HG03103 (cell line): ENCODE data around the gene SPAG7.

Experiments
- ATAC-seq: cut with Tn5 transposase; IDR thresholded peaks from one replicate; pipeline ENCODE4 v1.9.1; 2021; ENCODE audit warnings: low read depth; ENCODE audit not compliant: unreplicated experiment

SPAG7 gene

DNA sequence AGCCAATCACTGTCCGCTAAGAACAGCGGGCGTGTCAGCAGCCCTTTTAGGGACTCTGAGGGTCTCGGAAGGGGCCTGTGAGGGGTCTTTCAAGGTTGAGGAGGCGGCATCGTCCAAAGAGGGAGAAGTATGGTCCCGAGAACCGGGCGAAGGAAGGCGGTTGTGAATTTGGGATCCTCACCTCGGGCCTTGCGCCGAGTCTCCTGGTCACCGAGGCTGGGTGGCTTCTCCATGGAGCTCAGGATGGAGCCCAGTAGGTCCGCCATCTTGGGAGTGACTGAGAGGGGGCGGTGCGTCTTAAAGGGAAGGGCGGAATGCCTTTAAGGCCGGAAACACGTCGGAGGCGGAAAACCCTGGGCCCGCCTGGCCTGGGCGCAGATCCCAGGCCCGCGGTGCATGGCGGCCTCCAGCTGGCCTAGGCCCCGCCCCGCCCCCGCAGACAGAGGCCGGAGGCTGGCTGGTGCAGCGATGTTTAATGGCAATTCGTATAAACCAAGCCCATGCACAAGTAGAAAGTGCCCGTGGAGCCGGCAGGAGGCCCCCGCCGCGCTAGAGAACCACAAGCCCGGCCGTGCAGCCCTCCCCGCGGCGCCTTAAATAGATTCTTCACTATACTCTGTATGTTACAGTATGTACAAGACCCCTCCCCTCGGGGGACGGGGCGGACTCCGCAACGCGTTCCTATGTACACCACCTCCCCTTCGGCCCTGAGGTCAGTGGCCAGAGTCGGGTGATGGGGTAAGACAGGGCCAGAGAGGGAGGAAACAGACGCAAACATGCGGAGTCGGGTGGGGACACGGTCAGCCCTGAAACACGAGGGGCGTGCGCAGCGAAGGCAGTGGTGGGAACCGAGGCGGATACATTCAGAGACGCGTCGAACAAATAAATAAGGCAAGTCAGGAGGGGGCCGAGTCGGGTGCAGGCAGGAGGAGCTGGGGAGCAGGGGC is at the start of gene SPAG7:
Gene SPAG7 (minus strand): TSS at position 279 of the 947 bp plus-strand sequence. CDS start 13 bp downstream, at position 266.
- peak; percentile 48 for ATAC-seq

DNA sequence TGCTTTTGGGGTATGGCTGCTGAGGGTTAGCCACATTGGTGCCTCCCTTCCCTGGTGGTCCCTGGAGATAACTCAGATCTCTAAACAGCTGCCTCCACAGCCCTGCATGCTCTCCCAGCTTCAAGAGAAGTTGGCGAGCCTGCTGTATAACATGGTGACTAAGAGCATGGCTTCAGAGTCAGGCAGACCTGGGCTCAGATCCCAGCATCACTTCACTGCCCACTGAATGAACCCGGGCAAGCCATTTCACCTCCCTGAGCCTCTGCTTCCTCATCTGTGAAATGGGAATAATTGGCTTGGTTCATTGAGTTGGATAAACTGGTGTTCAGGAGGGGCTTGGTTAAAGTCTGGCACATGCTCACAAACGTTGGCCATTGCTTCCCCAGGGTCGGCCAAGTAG is 46.7 kb upstream of the SPAG7 start:
- ATAC-seq, result no peak

DNA sequence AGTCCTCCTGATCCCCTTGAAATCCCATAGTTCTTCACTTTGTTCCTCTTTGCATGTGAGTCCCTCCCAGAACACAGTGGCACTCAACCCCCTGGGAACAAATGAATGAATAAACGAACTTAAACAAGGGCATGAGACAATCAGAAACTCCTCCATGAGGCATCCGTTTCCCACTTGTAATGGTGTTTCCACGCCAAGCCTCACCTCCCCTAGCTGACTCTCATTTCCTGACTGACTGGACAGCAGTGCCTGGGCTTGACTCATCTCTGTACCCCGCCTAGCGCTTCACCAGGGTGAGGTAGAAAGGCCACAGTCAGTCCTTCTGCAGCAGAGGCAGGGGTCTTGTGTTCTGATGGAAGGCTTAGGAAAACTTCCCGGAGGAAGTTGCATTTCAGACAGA is 44.3 kb upstream of the SPAG7 start:
- no peak for ATAC-seq

GRCh38 chr17:5003214-5003867 is 35.7 kb upstream of the SPAG7 start:
- no peak for ATAC-seq

GRCh38 chr17:5002121-5002788 is 34.6 kb upstream of the SPAG7 start:
- no peak for ATAC-seq

- ATAC-seq, result no peak
Measured at GRCh38 chr17:5000237-5000639, 32.6 kb upstream of the SPAG7 start.

GRCh38 chr17:4999430-5000093 is 31.9 kb upstream of the SPAG7 start:
- ATAC-seq, result no peak

DNA sequence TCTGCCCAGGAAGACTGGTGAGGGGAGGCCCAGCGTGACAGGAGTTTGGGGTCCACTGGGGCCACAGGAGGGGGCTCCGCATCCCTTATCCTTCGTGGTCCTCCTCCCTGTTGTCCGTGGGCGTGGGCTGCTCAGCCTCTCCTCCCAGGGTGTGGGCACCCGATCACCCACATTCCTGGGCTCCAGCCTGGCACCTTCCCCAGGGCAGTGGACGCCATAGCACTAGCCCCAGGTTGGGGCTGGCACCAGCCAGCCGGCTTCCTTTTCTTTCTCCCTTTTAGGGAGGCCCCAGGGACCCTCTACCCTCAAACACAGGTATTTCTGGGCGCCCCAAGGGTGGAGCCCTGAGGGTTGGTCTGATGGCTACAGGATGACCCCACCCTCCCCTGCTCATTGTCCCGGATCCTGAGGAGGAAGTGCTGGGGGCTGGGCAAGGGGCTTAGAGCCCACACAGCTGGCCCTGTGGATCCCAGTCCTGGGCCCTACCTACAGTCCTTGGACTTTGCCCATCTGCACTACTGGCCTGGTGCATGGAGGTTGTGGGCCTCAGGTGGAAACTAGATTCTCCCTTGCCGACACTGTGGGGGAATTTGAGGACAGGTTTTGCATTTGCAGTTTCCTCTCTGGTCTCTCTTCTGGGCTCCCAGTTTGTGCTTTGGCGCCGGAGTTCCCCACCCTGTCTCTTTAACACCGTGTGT is 31.3 kb upstream of the SPAG7 start:
- no peak for ATAC-seq

GRCh38 chr17:4998027-4998731 is 30.6 kb upstream of the SPAG7 start:
- ATAC-seq, result peak; percentile 7

DNA sequence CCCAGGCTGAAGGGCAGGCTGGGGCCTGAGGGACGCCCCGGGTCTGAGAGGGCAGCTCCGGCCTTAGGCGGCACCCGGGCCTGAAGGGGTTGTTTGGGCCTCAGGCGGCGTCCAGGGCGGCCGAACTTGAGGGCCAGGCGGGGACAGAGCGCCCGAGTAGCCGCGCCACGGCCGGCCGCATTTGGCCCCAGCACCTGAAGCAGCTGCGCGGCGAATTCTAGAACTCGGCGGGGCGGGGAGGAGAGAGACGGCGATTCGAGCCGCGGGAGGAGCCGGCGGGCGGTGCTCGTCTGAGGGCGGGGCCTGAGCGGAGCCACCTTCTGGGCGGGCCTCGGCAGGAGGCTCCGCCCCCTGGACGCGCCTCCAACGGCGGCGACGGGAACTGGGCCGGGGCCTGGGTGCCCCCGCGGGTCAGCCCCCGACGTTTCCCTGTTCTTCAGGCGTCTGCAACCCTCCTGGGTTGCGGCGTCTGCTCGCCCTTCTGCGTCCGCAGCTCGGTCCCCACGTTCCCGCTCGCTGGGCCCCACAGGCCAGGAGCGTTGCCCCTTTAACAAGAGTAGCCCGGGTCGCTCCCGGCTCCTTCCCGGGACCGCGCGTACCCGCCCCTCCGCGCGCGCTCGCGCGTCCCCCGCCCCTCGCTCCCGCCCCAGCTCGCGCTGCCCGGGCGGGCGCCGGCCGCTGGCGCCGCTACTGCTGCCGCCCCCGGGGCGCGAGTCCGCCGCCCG is 29.8 kb upstream of the SPAG7 start, which contains the start of the genes INCA1 and KIF1C:
Gene INCA1 (minus strand): TSS at position 221 of the 725 bp plus-strand sequence. CDS start 3,085 bp downstream, outside the sequence.
Gene KIF1C (plus strand): TSS at position 649 of the 725 bp plus-strand sequence. CDS start 2,297 bp downstream, outside the sequence.
- peak; percentile 66 for ATAC-seq

DNA sequence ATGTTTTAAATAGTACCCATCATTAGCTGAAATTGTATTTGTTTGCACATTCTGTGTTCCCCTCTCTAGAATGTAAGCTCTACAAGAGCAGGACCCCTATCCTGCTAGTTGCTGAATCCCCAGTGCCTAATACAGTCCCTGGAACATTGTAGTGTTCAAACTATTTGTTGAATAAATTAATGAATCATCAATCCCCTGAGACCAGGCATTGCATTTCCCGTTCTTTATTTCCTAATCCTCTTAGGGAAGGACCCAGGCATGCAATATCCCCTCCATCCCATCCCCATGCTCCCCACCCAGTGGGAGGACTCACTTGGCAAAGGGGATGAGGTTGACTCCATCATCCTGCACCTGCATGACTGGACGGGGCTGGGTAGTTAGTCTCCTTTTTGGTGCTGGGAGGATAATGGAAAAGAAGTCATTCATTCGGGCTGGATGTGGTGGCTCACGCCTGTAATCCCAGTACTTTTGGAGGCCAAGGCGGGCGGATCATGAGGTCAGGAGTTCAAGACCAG is 26.5 kb upstream of the SPAG7 start:
- ATAC-seq, result no peak

- no peak for ATAC-seq
Measured at GRCh38 chr17:4987767-4988567, 20.4 kb upstream of the SPAG7 start.

- peak; percentile 57 for ATAC-seq
Measured at GRCh38 chr17:4986951-4987766, 19.5 kb upstream of the SPAG7 start, which contains the start of gene CAMTA2. Gene CAMTA2 (minus strand): TSS chr17:4987675. CDS start chr17:4986222, 1,453 bp downstream.

- no peak for ATAC-seq
Measured at GRCh38 chr17:4986403-4986802, 18.8 kb upstream of the SPAG7 start.

- ATAC-seq, result no peak
Measured at GRCh38 chr17:4982305-4982704, 14.7 kb upstream of the SPAG7 start.

- no peak for ATAC-seq
Measured at GRCh38 chr17:4980644-4981216, 13.1 kb upstream of the SPAG7 start.
